ENCODE measurements around the gene CNOT9.

DNA sequence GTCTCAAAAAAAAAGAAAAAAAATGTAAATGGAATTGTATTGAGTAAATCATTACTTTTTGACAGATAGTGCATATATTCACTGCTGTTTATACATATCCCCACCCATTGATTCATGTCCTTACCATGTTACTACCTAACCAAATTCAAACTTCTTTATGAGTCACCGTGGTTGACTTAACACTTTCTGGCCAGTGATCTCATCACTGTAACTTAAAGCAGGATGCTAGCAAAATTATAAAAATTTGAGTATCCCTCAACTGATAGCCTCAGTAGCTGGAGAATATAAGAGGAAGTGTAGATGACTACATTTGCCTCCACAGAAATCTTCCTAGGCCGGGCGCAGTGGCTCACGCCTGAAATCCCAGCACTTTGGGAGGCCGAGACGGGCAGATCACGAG lies 13.4 kb downstream of the CNOT9 start:
- no peak for TF ChIP-seq MAX (IDR thresholded peaks at IDR 0.05)
- TF ChIP-seq RAD21 (IDR thresholded peaks at IDR 0.05; ENCODE audit: low read depth): no peak
- no peak for TF ChIP-seq CREB1 (IDR thresholded peaks at IDR 0.05; ENCODE audit: low read depth)
- TF ChIP-seq TAF1 (IDR thresholded peaks at IDR 0.05; ENCODE audit: low read depth): no peak
- TF ChIP-seq, protein P1, sequence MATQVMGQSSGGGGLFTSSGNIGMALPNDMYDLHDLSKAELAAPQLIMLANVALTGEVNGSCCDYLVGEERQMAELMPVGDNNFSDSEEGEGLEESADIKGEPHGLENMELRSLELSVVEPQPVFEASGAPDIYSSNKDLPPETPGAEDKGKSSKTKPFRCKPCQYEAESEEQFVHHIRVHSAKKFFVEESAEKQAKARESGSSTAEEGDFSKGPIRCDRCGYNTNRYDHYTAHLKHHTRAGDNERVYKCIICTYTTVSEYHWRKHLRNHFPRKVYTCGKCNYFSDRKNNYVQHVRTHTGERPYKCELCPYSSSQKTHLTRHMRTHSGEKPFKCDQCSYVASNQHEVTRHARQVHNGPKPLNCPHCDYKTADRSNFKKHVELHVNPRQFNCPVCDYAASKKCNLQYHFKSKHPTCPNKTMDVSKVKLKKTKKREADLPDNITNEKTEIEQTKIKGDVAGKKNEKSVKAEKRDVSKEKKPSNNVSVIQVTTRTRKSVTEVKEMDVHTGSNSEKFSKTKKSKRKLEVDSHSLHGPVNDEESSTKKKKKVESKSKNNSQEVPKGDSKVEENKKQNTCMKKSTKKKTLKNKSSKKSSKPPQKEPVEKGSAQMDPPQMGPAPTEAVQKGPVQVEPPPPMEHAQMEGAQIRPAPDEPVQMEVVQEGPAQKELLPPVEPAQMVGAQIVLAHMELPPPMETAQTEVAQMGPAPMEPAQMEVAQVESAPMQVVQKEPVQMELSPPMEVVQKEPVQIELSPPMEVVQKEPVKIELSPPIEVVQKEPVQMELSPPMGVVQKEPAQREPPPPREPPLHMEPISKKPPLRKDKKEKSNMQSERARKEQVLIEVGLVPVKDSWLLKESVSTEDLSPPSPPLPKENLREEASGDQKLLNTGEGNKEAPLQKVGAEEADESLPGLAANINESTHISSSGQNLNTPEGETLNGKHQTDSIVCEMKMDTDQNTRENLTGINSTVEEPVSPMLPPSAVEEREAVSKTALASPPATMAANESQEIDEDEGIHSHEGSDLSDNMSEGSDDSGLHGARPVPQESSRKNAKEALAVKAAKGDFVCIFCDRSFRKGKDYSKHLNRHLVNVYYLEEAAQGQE (IDR thresholded peaks at IDR 0.05; ENCODE audit: low read depth): no peak

All from Ishikawa (cell line).